ENCODE results near the gene PHC3.

PHC3 gene

DNA sequence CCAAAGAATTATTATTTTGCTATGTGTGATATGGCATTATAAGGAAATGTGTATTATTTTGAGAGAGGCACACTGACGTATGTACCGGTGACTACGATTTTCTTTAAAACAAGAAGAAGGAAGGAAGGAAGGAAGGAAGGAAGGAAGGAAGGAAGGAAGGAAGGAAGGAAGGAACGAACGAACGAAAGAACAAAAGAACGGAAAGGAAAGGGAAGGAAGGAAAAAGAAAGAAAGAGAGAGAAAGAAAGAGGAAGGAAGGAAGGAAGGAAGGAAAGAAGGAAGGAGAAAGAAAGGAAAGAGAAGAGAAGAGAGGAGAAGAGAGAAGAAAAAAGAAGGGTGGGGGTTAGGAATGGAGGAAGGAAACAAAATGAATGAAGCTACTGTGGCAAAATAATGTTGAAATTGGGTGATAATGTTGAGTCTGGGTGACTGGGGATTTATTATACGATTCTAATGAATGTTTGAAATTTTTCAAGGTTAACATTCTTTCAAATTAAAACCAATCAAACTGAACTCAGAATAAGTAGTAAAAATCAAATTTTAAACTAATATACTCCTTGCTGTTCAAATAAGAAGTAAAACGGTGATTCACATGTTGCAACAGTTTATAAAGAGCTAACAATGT lies 70.3 kb downstream of the PHC3 start:
- TF ChIP-seq, protein P1, sequence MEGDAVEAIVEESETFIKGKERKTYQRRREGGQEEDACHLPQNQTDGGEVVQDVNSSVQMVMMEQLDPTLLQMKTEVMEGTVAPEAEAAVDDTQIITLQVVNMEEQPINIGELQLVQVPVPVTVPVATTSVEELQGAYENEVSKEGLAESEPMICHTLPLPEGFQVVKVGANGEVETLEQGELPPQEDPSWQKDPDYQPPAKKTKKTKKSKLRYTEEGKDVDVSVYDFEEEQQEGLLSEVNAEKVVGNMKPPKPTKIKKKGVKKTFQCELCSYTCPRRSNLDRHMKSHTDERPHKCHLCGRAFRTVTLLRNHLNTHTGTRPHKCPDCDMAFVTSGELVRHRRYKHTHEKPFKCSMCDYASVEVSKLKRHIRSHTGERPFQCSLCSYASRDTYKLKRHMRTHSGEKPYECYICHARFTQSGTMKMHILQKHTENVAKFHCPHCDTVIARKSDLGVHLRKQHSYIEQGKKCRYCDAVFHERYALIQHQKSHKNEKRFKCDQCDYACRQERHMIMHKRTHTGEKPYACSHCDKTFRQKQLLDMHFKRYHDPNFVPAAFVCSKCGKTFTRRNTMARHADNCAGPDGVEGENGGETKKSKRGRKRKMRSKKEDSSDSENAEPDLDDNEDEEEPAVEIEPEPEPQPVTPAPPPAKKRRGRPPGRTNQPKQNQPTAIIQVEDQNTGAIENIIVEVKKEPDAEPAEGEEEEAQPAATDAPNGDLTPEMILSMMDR (IDR thresholded peaks at IDR 0.05), result no peak
- Mint-ChIP-seq H3K27ac (no peak overlapping the region), H3K4me1 (no peaks in the 10 kb centered on the region), H3K4me3 (no peak overlapping the region), H3K27me3 (ENCODE audit: low read depth, poor library complexity) (no peaks in the 10 kb centered on the region), H3K9me3 (no peaks in the 10 kb centered on the region), H3K36me3 (ENCODE audit: low read depth) (peaks cover 53% of the 10 kb centered on the region)
- DNase-seq, result no peak

DNA sequence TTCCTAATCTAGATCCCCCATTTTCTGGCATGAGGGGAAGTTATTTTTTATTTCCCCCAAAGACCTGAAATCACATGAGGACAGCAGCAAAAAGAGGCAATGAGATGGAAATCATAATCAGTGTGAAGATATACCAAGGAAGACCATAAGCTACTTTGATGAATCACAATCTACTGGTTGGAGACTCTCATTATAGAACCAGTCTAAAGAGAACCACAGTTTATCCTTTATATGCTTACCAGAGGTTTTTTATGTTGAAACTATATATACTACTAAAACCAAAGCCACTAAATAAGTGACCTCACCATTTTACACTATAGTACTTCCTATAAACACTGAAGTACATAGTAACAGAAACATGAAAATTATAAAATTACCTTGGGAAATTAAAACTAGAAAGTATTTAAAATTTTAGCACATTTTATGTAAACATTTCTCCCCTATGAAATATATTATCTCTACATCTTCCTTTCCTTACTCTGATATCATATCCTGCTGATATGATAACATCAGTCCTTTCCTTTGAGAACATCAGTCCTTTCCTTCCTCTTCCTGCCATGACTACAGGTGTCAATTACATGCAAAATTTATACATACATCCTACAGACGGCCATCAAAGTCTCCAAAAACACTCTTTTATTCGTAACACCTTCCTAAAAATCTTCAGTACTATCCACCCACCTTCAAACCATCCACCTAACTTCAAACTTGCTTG lies 71.8 kb downstream of the PHC3 start:
- Mint-ChIP-seq H3K4me1 (no peaks in the 10 kb centered on the region), H3K36me3 (ENCODE audit: low read depth) (peaks cover 44% of the 10 kb centered on the region), H3K27me3 (ENCODE audit: low read depth, poor library complexity) (no peaks in the 10 kb centered on the region), H3K9me3 (no peaks in the 10 kb centered on the region), H3K4me3 (no peak overlapping the region), H3K27ac (no peak overlapping the region)
- DNase-seq, result no peak
- TF ChIP-seq, protein P1 (IDR thresholded peaks at IDR 0.05), result no peak

DNA sequence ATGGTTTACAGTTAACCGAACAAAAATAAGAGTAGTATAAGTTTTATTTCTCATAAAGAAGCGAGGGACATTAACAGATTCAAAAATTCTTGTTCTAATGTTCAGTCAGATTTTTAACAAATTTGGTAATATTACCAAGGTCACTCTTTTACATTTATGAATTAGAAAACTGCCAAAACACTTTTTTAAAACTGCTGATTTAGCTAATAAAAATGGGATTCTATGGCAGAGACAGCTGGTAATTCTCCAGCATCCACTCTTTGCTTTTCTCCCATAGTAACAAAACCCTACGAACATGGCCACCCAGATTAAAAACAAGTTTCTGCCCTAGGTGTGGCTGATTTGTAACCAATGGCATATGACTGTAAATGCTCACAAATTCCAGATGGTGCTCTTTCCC lies 72.6 kb downstream of the PHC3 start:
- Mint-ChIP-seq H3K36me3 (ENCODE audit: low read depth) (peaks cover 38% of the 10 kb centered on the region), H3K27me3 (ENCODE audit: low read depth, poor library complexity) (no peaks in the 10 kb centered on the region), H3K4me3 (no peak overlapping the region), H3K9me3 (no peaks in the 10 kb centered on the region), H3K4me1 (no peaks in the 10 kb centered on the region), H3K27ac (no peak overlapping the region)
- DNase-seq, result no peak
- TF ChIP-seq, protein P1 (IDR thresholded peaks at IDR 0.05), result no peak

DNA sequence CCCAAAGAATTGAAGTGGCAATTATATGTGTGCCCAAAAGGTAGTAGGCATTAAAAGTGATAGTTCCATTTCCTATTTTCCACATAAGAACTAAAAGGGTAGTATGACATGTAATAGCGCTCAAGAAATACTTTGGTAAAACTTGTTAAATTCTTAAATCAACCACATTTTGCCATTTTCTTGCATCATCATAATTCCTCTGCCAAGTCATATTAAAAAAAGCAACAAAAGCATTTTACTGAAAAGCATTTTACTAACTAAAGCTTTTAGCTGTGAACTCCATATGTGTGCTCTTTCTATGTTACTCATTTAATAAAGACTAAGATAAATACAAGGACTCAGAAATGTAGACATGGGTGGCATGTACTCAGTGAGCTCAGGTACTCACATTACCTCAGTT lies 73.6 kb downstream of the PHC3 start:
- H3K4me3 Mint-ChIP-seq, result no peak overlapping the region
- peaks cover 29% of the 10 kb centered on the region for H3K36me3 Mint-ChIP-seq (ENCODE audit: low read depth)
- no peak for DNase-seq
- no peaks in the 10 kb centered on the region for H3K4me1 Mint-ChIP-seq
- no peaks in the 10 kb centered on the region for H3K27me3 Mint-ChIP-seq (ENCODE audit: low read depth, poor library complexity)
- TF ChIP-seq, protein P1 (IDR thresholded peaks at IDR 0.05), result no peak
- H3K27ac Mint-ChIP-seq, result peak overlapping the region; percentile 9
- H3K9me3 Mint-ChIP-seq, result no peaks in the 10 kb centered on the region

DNA sequence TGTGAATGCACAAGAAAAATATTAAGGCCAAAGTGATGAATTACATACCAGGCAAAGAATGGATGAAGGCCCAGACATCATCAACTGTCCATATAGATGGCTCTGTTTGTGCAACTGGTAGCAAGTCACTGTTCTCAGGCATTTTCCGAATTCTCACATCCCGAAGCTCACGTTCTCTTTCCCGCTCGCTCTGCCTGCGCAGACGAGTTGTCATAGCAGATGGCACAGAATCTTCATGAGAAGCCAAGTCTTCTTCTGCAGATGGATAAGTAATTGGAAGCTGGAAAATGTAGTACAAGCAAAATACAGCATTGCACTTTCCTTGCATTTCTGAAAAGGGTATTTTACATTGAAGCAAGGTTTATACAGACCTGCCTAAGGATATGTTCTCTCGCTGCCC lies 79.1 kb downstream of the PHC3 start:
- peak overlapping the region; percentile 37 for H3K27ac Mint-ChIP-seq
- no peak for DNase-seq
- H3K36me3 Mint-ChIP-seq (ENCODE audit: low read depth), result peaks cover 32% of the 10 kb centered on the region
- no peak overlapping the region for H3K4me3 Mint-ChIP-seq
- H3K9me3 Mint-ChIP-seq, result no peaks in the 10 kb centered on the region
- TF ChIP-seq, protein P1 (IDR thresholded peaks at IDR 0.05), result no peak
- H3K27me3 Mint-ChIP-seq (ENCODE audit: low read depth, poor library complexity), result no peaks in the 10 kb centered on the region
- no peaks in the 10 kb centered on the region for H3K4me1 Mint-ChIP-seq

DNA sequence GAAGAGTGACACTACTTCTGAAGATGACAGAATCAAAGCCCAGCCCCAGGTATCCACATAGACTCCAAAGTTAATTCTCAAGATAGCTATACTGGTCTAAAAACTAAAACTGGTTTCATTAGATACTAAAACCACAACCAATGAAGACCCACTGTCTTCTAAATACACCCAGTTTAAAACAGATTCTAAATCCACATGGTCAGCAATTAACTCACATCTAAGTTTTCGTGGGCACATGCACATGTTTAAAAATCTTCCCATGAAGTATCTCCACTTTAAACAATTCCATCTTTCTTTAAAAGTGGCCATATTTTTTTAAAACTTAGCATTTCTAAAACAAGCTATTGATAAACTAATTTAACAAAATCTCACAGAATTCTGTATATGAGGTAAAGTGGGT lies 80.6 kb downstream of the PHC3 start:
- peaks cover 44% of the 10 kb centered on the region for H3K36me3 Mint-ChIP-seq (ENCODE audit: low read depth)
- TF ChIP-seq, protein P1 (IDR thresholded peaks at IDR 0.05), result no peak

More for the DNA sequence above, 80.6 kb downstream of the PHC3 start:
- H3K27ac Mint-ChIP-seq, result no peak overlapping the region
- no peaks in the 10 kb centered on the region for H3K27me3 Mint-ChIP-seq (ENCODE audit: low read depth, poor library complexity)
- DNase-seq, result no peak
- H3K4me3 Mint-ChIP-seq, result no peak overlapping the region
- H3K4me1 Mint-ChIP-seq, result no peaks in the 10 kb centered on the region
- no peaks in the 10 kb centered on the region for H3K9me3 Mint-ChIP-seq
